Measurements from ENCODE around the gene PSMB7. TPM values are rescaled to one million over a fixed set of nuclear protein-coding genes. Genes with fewer than 3 reads are reported as not detected.
A peak's percentile ranks its signal among the peaks of the same experiment; 100 is the strongest.
"Not testable (repeated sequence)": the region's sequence is repeated elsewhere in the genome, so short reads cannot be mapped to it uniquely, and the experiment has no call there.

Gene PSMB7
- total RNA-seq, 1 donor from 2014 or later = 109 TPM

- no peak for DNase-seq (ENCODE audit: low spot score)
These were observed 28.4 kb upstream of the PSMB7 start for GRCh38 chr9:124443625-124444024.

DNA sequence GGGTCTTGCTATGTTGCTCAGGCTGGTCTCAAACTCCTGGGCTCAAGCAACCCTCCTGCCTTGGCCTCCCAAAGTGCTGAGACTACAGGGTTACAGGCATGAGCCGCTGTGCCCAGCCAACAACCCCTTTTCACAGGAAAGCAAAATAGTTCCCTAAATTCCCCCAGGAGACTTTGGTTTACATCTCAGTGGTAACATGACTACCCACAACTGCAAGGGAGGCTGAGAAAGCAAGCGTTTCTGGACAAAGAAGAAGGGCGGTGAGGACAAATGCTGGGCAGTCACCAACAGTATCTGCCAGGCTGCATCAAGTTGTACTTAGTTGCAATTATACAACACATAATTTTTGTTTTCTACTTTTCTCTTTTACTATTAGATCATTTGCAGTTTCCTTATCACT is 27.6 kb upstream of the PSMB7 start:
- no peak for DNase-seq (ENCODE audit: low spot score)

DNA sequence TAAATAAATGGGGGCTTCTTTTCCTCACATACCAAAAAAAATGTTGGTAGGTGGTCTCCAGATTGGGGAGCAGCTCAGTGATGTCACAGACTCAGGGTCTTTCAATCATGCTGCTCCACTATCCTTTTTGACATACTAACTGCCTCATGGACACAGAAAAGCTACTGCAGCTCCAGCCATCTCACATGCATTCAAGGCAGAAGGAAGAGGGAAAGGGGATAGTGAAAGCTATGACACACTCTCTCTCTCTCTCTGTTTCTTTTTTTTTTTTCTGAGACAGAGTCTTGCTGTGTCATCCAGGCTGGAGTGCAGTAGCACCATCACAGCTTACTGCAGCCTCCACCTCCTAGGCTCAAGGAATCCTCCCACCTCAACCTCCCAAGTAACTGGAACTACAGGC is 27.1 kb upstream of the PSMB7 start:
- no peak for DNase-seq (ENCODE audit: low spot score)

DNA sequence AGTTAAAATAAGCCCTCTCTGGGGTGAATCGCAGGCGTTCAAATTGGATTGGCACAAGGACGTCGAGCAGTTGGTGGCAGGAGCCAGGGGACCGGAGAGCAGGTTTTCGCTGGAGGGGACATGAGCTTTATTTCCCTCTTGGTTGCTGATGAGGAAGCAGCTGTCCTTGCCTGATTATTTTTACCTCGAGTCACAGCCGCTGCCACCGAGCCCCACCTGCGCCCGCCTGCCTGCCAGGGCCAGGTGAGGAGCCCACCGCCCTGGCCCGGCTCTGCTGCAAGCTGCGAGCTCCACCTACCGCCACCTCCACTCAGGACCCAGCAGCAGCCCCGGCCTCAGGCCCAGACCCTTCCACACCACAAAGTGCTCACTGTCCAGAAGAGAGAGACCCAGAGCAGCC is 26.0 kb upstream of the PSMB7 start:
- no peak for DNase-seq (ENCODE audit: low spot score)

GRCh38 chr9:124440786-124441185 is 25.5 kb upstream of the PSMB7 start:
- DNase-seq (ENCODE audit: low spot score) = no peak

DNA sequence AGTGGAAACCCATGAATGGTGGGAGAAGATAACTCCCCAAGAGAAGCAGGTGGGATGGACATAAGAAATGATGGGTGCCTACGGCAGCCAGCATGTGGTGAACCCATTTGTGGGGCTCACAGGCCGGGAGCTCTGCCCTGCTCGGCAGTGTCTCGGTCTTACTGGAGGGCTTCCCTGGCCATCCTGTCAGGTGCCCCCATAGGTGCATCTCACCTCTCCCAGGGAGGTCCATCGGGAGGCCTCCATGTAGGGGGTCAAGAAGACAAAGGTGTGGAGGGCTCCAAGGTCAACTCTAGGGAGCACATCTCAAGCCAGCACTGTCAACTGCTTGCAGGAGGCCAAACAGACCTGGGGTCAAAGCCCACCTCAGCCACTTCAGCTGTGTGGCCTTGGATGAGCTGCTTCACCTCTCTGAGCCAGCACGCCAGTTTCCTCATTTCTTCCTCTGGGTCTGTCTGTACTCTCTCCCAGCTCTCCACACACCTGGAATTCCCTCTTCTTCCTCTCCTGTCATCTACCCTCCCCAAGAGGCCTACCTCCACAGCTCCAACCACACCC is 24.5 kb upstream of the PSMB7 start:
- DNase-seq (ENCODE audit: low spot score) = no peak

GRCh38 chr9:124439086-124439485 is 23.8 kb upstream of the PSMB7 start:
- no peak for DNase-seq (ENCODE audit: low spot score)

DNA sequence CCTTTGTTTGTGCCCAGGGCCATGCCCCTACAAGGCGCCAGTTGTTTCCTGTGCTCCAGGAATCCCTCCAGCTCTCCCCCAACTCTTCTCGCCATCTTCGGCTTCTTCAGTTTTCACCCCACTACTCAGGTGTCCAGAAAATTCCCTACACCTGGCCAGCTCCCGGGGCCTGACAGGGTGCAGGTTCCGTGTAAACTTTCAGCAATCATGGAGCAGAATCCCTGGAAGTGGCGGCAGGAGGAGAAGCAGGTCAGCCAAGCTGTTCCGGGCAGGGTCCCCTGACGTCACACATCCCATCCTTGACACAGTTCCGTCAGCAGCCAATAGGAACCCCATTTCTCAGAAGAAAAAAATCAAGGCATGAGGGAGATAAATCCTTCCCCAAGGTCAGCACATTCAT is 22.8 kb upstream of the PSMB7 start:
- no peak for DNase-seq (ENCODE audit: low spot score)

GRCh38 chr9:124437086-124437485 is 21.8 kb upstream of the PSMB7 start:
- no peak for DNase-seq (ENCODE audit: low spot score)

GRCh38 chr9:124436320-124436719 is 21.1 kb upstream of the PSMB7 start:
- DNase-seq (ENCODE audit: low spot score) = no peak

GRCh38 chr9:124429530-124429867 is 14.3 kb upstream of the PSMB7 start:
- no peak for DNase-seq (ENCODE audit: low spot score)

GRCh38 chr9:124428751-124429529 is 13.7 kb upstream of the PSMB7 start:
- no peak for DNase-seq (ENCODE audit: low spot score)

- DNase-seq (ENCODE audit: low spot score) = no peak
These were observed 12.0 kb upstream of the PSMB7 start for GRCh38 chr9:124427281-124427680.

GRCh38 chr9:124426361-124426760 is 11.1 kb upstream of the PSMB7 start:
- DNase-seq (ENCODE audit: low spot score) = no peak

- DNase-seq (ENCODE audit: low spot score) = not testable (repeated sequence)
These were observed 10.5 kb upstream of the PSMB7 start for GRCh38 chr9:124425733-124426132.

DNA sequence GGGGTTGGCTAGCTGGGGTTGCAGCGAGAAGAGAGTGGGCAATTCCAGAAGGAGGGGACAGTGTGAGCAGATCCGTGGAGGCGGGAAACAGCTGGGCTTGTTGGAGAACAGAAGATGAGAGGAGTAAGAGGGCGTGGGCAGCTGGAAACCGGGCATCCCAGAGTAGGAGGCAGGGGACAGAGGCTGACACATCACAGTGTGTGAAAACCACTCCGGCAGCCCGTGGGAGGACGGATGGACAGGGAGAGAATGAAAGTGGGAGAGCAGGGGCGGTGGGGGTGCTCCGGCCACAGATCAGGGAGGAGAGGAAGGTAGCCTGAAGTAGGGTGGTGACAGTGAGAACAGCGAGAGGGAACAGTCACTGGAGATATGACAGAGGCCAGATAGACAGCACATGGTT is 8.3 kb upstream of the PSMB7 start:
- DNase-seq (ENCODE audit: low spot score) = no peak

- no peak for DNase-seq (ENCODE audit: low spot score)
These were observed 7.9 kb upstream of the PSMB7 start for GRCh38 chr9:124423155-124423554.

- peak; percentile 34 for DNase-seq (ENCODE audit: low spot score)
These were observed 5.8 kb upstream of the PSMB7 start for GRCh38 chr9:124420991-124421543.

DNA sequence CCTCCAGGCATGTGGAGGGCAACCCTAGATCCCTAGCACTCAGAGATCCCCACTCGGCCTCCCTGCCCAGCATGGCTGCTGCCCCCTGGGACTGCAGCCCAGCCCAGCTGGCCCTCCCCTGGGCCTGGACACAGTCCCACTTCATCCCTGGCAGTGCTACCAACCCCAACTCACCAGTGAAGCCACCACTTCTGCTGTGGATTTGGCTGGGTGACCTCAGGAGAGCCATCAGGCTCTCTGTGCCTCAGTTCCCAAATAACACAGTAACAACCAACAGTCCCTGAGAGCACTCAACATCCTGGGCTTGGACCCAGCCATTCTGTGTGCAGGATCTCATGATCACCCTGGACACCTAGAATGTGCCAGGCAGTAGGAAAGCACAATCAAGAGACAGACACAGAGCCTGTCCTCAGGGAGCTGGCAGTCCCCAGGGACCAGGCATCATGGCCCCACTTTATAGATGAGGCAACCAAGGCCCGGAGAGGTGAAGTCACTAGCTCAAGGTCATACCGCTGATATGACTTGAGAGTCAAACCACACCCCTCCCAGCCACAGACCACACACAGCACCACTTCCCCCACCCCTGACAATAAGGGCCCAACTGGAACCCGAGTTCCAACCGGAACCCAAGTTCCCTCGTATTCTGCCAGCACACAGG is 4.7 kb upstream of the PSMB7 start:
- peak; percentile 15 for DNase-seq (ENCODE audit: low spot score)

- peak; percentile 41 for DNase-seq (ENCODE audit: low spot score)
These were observed 726 bp upstream of the PSMB7 start for GRCh38 chr9:124415852-124416484.

DNA sequence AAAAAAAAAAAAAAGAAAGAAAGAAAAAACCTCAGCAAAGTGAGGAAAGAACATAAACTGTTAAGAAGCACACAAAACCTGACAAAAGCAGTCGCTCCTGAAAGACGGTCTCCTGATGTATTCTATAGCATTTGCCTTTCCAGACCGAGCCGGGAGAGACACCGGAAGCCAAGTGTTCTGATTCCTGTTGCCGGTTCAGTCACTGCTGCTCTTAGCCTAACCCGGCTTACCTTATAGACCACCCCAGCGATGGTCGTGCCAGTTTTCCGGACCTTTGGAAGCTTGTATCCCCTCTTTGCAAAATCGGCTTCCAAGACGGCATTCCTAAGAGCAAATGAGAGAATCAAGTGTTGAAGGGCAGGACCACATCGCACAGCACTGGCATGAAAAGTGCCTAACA is 630 bp downstream of the PSMB7 start:
- no peak for DNase-seq (ENCODE audit: low spot score)

DNA sequence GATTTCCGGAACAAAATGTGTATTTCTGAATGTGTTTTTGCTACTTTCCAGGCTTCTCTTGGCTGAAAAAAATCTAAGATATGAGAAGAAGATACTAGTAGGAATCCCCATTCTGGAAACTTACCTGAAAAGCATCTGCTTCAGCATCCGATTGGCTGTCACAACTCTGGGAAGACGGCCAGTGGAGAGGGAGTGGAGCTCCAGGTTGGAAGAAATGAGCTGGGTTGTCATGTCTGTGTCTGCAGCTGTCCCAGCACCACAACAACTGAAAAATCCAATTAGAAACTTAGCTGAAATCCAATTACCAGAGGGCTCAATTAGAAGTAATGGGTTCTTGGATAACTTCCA is 3.0 kb downstream of the PSMB7 start:
- DNase-seq (ENCODE audit: low spot score) = no peak

All from ureter (tissue), 1 donor.